AG04450 (cell line): ENCODE data around the gene SACS. TPM values are rescaled to one million over a fixed set of nuclear protein-coding genes. Genes with fewer than 3 reads are reported as not detected.

Experiments used
- CTCF ChIA-PET: fragments of 300-600, 350-600 bp; formaldehyde crosslinking; extraction: SDS; loops from one replicate; lab custom pipeline; 2022; ENCODE audit warnings: antibody characterized with exemption, inconsistent platforms; lab: Charles Lee
- POLR2A ChIA-PET: fragments of 350-600 bp; formaldehyde crosslinking; extraction: SDS; loops from one replicate; lab custom pipeline; 2021; ENCODE audit warnings: antibody characterized with exemption, inconsistent platforms; lab: Yijun Ruan, JAX
- DNase-seq: peaks from one replicate; pipeline ENCODE4 v3.0.0-alpha.2; 2011; ENCODE audit warnings: low read depth, low spot score
- H3K27ac ChIP-seq: one replicate; pipeline ENCODE4 v1.5.1; 2012; ENCODE audit warnings: low read depth, low read length, control low read depth
- H3K27me3 ChIP-seq: one replicate; pipeline ENCODE4 v1.6.0; 2012; ENCODE audit warnings: low read length; ENCODE audit not compliant: control insufficient read depth, insufficient read depth
- H3K4me3 ChIP-seq: 2 replicates; pipeline ENCODE4 v1.5.1; 2011; ENCODE audit warnings: mild to moderate bottlenecking, low read depth, low read length, control low read depth
- H3K9me3 ChIP-seq: 2 replicates; pipeline ENCODE4 v1.5.1; 2012; ENCODE audit warnings: low read length; ENCODE audit not compliant: control insufficient read depth, insufficient read depth
- CTCF ChIP-seq: IDR thresholded peaks from 2 replicates; pipeline ENCODE4 v1.5.1; 2011; ENCODE audit warnings: low read depth, low read length, control low read depth, inconsistent platforms
- polyA plus RNA-seq: library from polyadenylated mRNA; depleted of rRNA; stranded (reverse); fragments of >200 nt; gene quantifications from 2 replicates; pipeline ENCODE4 v1.2.3, GENCODE V29; 2011

Gene SACS
- polyA plus RNA-seq, 1 experiment: 53.9 TPM

DNA sequence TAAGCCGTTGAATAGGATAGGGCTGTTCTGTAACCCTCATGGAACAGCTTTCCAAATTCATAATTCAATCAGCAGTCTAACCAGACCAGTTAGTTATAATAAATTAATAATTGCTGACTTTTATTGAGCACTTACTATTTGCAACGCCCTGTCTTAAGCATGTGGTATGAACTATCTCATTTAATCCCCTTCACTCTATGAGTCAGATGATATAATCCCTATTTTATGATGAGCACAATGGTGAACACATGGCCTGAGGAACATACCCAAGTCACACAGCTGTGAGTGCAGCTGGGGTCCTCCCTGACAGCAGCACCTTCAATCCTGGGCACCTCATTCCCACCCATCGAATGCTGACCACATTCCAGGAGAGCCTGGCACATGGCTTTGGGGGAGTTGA lies 28.0 kb upstream of the SACS start:
- DNase-seq: no peak
- Histone ChIP-seq H3K9me3 (no peaks in the 10 kb centered on the region), H3K4me3 (no peak overlapping the region), H3K27me3 (no peaks in the 10 kb centered on the region), H3K27ac (no peak overlapping the region)
- ChIA-PET POLR2A (interaction anchor here (0.6 kb wide), 1 partner anchor 362 kb away, joined by 3 read pairs; no protein-coding TSS in a partner anchor), CTCF (no interaction called here)
- no peak for TF ChIP-seq CTCF

GRCh38 chr13:23460921-23461320 lies 27.4 kb upstream of the SACS start:
- no peaks in the 10 kb centered on the region for H3K9me3 ChIP-seq
- TF ChIP-seq CTCF: no peak
- DNase-seq: no peak
- no peak overlapping the region for H3K4me3 ChIP-seq
- no peaks in the 10 kb centered on the region for H3K27me3 ChIP-seq
- ChIA-PET CTCF (no interaction called here), POLR2A (interaction anchor here (0.6 kb wide), 1 partner anchor 361 kb away, joined by 3 read pairs; no protein-coding TSS in a partner anchor)
- no peak overlapping the region for H3K27ac ChIP-seq

DNA sequence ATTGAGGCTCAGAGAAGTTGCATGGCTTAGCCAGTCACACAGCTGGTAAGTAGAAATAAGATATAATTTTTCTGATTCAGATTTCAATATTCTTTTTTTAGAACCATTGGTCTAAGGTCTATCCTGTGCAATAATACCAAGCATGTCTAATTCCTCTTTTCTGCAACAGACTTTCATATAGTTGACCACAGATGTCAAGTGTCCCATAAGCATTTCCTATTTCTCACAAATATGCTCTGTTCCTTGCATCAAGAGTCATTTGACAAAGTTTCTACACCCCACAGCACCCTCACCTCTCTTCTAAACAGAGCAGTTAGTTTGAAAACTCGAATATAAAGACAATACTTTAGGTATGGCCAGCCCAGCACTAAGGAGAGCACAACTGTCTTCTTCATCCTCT lies 26.8 kb upstream of the SACS start:
- CTCF ChIA-PET: no interaction called here
- no peak for TF ChIP-seq CTCF
- no peaks in the 10 kb centered on the region for H3K9me3 ChIP-seq
- no peak overlapping the region for H3K27ac ChIP-seq
- DNase-seq: no peak
- POLR2A ChIA-PET: no interaction called here
- no peak overlapping the region for H3K4me3 ChIP-seq
- no peaks in the 10 kb centered on the region for H3K27me3 ChIP-seq

- ChIA-PET CTCF (interaction anchor here (0.6 kb wide), 1 partner anchor 408 kb away, joined by 3 read pairs; no protein-coding TSS in a partner anchor), POLR2A (no interaction called here)
- Histone ChIP-seq H3K9me3 (no peaks in the 10 kb centered on the region), H3K27me3 (no peaks in the 10 kb centered on the region), H3K4me3 (no peak overlapping the region), H3K27ac (no peak overlapping the region)
- TF ChIP-seq CTCF: no peak
- DNase-seq: no peak
These were observed 25.5 kb upstream of the SACS start for GRCh38 chr13:23458989-23459388.

DNA sequence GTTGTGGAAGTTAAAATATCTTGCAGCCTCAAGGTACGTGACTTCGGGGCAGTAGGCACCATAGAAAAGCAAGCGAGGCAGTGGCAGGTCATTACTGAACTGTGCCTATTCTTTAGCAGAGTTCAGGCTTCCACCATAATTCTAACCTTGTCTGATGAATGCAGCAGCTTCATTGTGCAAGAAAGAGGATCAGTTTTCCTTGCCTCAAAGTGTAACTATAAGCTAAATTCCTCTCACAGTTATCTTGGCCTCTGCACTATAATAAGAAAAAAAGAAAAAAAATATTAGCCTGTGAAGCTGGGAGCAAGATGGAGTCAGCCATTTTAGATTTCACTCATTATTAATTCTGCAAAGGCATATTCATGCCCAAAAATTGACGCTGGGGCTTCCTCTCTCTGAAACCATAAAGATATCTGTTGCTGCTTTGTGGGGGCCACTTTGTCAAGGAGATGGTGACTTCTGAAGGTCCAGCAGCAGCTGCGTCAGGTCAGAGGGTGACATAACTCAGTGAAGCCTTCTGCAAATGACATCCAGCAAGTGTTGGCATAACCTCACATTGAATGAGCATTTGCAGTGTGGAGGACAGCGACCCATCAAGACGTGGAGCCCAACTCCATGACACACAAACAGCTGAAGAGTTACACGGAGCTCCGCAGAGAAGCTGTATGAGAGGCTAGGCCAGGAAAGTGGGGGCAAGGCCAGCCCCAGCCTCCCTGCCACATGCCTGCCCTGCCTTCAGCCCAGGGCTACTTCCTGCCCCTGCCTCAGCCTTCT lies 23.1 kb upstream of the SACS start:
- ChIA-PET POLR2A (interaction anchor here (0.7 kb wide), 1 partner anchor 19 kb away, joined by 10 read pairs; no protein-coding TSS in a partner anchor), CTCF (no interaction called here)
- Histone ChIP-seq H3K27me3 (no peaks in the 10 kb centered on the region), H3K4me3 (no peak overlapping the region), H3K27ac (no peak overlapping the region), H3K9me3 (no peaks in the 10 kb centered on the region)
- TF ChIP-seq CTCF: no peak
- no peak for DNase-seq
